KMS-11 (cell line): ENCODE results near the gene GDF3.
"Not testable (repeated sequence)": the region's sequence is repeated elsewhere in the genome, so short reads cannot be mapped to it uniquely, and the experiment has no call there.

Experiments
- H2AFZ ChIP-seq: fragments of 200-600 bp; sonication (generic); 2 replicates; pipeline ENCODE4 v1.6.1; 2016; ENCODE audit warnings: antibody characterized with exemption, mixed run types, low read depth
- H3K27ac ChIP-seq: fragments of 200-600 bp; sonication (generic); 2 replicates; pipeline ENCODE4 v1.6.1; 2016; ENCODE audit warnings: mild to moderate bottlenecking, mixed run types
- H3K27me3 ChIP-seq: fragments of 200-600 bp; sonication (generic); 2 replicates; pipeline ENCODE4 v1.6.1; 2017; ENCODE audit warnings: mild to moderate bottlenecking, low read depth, mixed run types, moderate library complexity; ENCODE audit not compliant: insufficient read depth
- H3K36me3 ChIP-seq: fragments of 200-600 bp; sonication (generic); 2 replicates; pipeline ENCODE4 v1.6.1; 2017; ENCODE audit warnings: mild to moderate bottlenecking, mixed run types; ENCODE audit not compliant: insufficient read depth
- H3K4me1 ChIP-seq: fragments of 200-600 bp; sonication (generic); 2 replicates; pipeline ENCODE4 v1.6.1; 2016; ENCODE audit warnings: mild to moderate bottlenecking, low read depth, mixed run types; ENCODE audit not compliant: poor library complexity, severe bottlenecking
- H3K4me2 ChIP-seq: fragments of 200-600 bp; sonication (generic); 2 replicates; pipeline ENCODE4 v1.7.0; 2016; ENCODE audit warnings: mild to moderate bottlenecking, mixed run types
- H3K4me3 ChIP-seq: fragments of 200-600 bp; sonication (generic); IDR thresholded peaks from 2 replicates; pipeline ENCODE4 v1.6.1; 2017; ENCODE audit warnings: low read depth, low read length, mixed read lengths; ENCODE audit not compliant: insufficient read depth
- H3K79me2 ChIP-seq: fragments of 200-600 bp; sonication (generic); 2 replicates; pipeline ENCODE4 v1.6.1; 2016; ENCODE audit warnings: low read depth, mixed run types; ENCODE audit not compliant: insufficient read depth
- H3K9ac ChIP-seq: fragments of 200-600 bp; sonication (generic); 2 replicates; pipeline ENCODE4 v1.6.1; 2016; ENCODE audit warnings: mild to moderate bottlenecking, mixed run types
- H4K20me1 ChIP-seq: fragments of 200-600 bp; sonication (generic); 2 replicates; pipeline ENCODE4 v1.6.1; 2016; ENCODE audit warnings: mild to moderate bottlenecking, mixed run types; ENCODE audit not compliant: insufficient read depth
- CTCF ChIP-seq: fragments of 200-600 bp; sonication (generic); conservative IDR thresholded peaks from 2 replicates; pipeline ENCODE4 v1.6.1; 2017; ENCODE audit warnings: low read depth, mild to moderate bottlenecking, antibody characterized with exemption, low read length, moderate library complexity, mixed read lengths

The GDF3 gene

GRCh38 chr12:7695566-7696197, at the start of gene GDF3:
TSS of gene GDF3 (minus strand) at chr12:7695775. CDS start at chr12:7695728, 47 bp downstream.
- Histone ChIP-seq H3K36me3 (no peaks in the 10 kb centered on the region), H3K27ac (no peak within 1 kb of the TSS), H3K27me3 (no peaks in the 10 kb centered on the region), H3K79me2 (no peaks in the 10 kb centered on the region), H3K4me1 (no peaks in the 10 kb centered on the region), H2AFZ (no peak within 1 kb of the TSS), H3K4me3 (no peak within 1 kb of the TSS), H4K20me1 (no peaks in the 10 kb centered on the region), H3K9ac (no peak within 1 kb of the TSS), H3K4me2 (no peak within 1 kb of the TSS)
- TF ChIP-seq CTCF, result no peak

- Histone ChIP-seq H3K4me3 (no peak overlapping the region), H3K9ac (no peak overlapping the region), H4K20me1 (no peaks in the 10 kb centered on the region), H3K79me2 (no peaks in the 10 kb centered on the region), H3K36me3 (no peaks in the 10 kb centered on the region), H3K4me2 (no peak overlapping the region), H2AFZ (no peak overlapping the region), H3K4me1 (no peaks in the 10 kb centered on the region), H3K27ac (no peak overlapping the region), H3K27me3 (no peaks in the 10 kb centered on the region)
- TF ChIP-seq CTCF, result no peak
Measured at GRCh38 chr12:7732993-7733392, 37.4 kb upstream of the GDF3 start.

- H4K20me1 ChIP-seq, result no peaks in the 10 kb centered on the region
- no peaks in the 10 kb centered on the region for H3K79me2 ChIP-seq
- no peak overlapping the region for H3K4me2 ChIP-seq
- H3K9ac ChIP-seq, result no peak overlapping the region
- H3K27ac ChIP-seq, result no peak overlapping the region
- no peak for TF ChIP-seq CTCF
- no peaks in the 10 kb centered on the region for H3K36me3 ChIP-seq
- H3K4me3 ChIP-seq, result no peak overlapping the region
- H3K27me3 ChIP-seq, result no peaks in the 10 kb centered on the region
- no peak overlapping the region for H2AFZ ChIP-seq
- H3K4me1 ChIP-seq, result no peaks in the 10 kb centered on the region
Measured at GRCh38 chr12:7731486-7731885, 35.9 kb upstream of the GDF3 start.

GRCh38 chr12:7730984-7731383, 35.4 kb upstream of the GDF3 start:
- H3K79me2 ChIP-seq, H3K4me2 ChIP-seq, H3K4me3 ChIP-seq, H2AFZ ChIP-seq, H3K36me3 ChIP-seq, H3K9ac ChIP-seq, H4K20me1 ChIP-seq, H3K27me3 ChIP-seq, H3K27ac ChIP-seq, H3K4me1 ChIP-seq: not testable (repeated sequence)

GRCh38 chr12:7729746-7730145, 34.2 kb upstream of the GDF3 start:
- Histone ChIP-seq H3K4me2 (no peak overlapping the region), H3K79me2 (no peaks in the 10 kb centered on the region), H3K27me3 (no peaks in the 10 kb centered on the region), H3K27ac (no peak overlapping the region), H3K4me1 (no peaks in the 10 kb centered on the region), H3K4me3 (no peak overlapping the region), H2AFZ (no peak overlapping the region), H3K9ac (no peak overlapping the region), H3K36me3 (no peaks in the 10 kb centered on the region), H4K20me1 (no peaks in the 10 kb centered on the region)
- no peak for TF ChIP-seq CTCF
